ENCODE results near the gene CIT.

DNA sequence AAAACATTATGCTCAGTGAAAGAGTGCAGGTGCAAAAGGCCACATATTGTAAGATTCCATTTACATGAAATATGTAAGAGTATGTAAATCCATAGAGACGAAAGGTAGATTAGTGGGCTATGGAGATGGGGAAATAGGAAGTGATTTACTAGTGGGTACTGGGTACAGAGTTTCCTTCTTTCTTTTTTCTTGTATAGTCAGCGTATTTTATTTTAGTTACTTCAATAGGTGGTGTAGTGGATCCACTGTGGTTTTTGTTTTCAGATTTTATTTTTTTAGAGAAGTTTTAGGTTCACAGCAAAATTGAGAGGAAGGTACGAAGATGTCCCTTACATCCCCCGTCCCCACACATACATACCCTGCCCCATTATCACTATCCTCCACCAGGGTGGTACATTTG is 6.1 kb upstream of the CIT start:
- TF ChIP-seq SUZ12 (IDR thresholded peaks at IDR 0.05; ENCODE audit: extremely low read depth, insufficient read depth, insufficient read length): no peak
- no peak for TF ChIP-seq YY1 (IDR thresholded peaks at IDR 0.05; ENCODE audit: insufficient read depth, insufficient read length)
- TF ChIP-seq ZNF274 (IDR thresholded peaks at IDR 0.05; ENCODE audit: low read depth, low read length): no peak
